IMR-90 (cell line): ENCODE results near the gene RAB30. TPM values are rescaled to one million over a fixed set of nuclear protein-coding genes. Genes with fewer than 3 reads are reported as not detected.

ENCODE experiments used
- ATAC-seq: fragments of 200-7000 bp; cut with Tn5 transposase; 2 replicates; pipeline ENCODE4 v1.9.1; 2020; ENCODE audit warnings: low read depth, mild to moderate bottlenecking, moderate library complexity
- BruUV-seq: library from RNA; stranded (reverse); fragments of 400-500 nt; replicated peaks from 2 replicates; lab custom pipeline; 2021; lab: Mats Ljungman, UMichigan
- CTCF ChIA-PET: fragments of 300-600 bp; formaldehyde crosslinking; extraction: SDS; loops from one replicate; lab custom pipeline; 2021; ENCODE audit warnings: antibody characterized with exemption; lab: Yijun Ruan, JAX
- POLR2A ChIA-PET: fragments of 300-600 bp; sonication (Branson Sonifier 250); formaldehyde crosslinking; loops from one replicate; lab custom pipeline; 2022; ENCODE audit warnings: antibody characterized with exemption; ENCODE audit not compliant: unreplicated experiment; lab: Charles Lee
- DNase-seq: peaks from one replicate; pipeline ENCODE4 v3.0.0; 2013
- H2AFZ ChIP-seq: replicated peaks from 2 replicates; pipeline ENCODE3; 2013; ENCODE audit warnings: low read length, mild to moderate bottlenecking; ENCODE audit not compliant: poor library complexity
- H2AK5ac ChIP-seq: 2 replicates; pipeline ENCODE4 v1.6.1; 2013; ENCODE audit warnings: low read depth, low read length, inconsistent platforms
- H2AK9ac ChIP-seq: replicated peaks from 2 replicates; pipeline ENCODE3; 2013; ENCODE audit warnings: mild to moderate bottlenecking, low read depth, low read length, moderate library complexity; ENCODE audit not compliant: poor library complexity
- H2BK120ac ChIP-seq: 2 replicates; pipeline ENCODE4 v1.6.1; 2013; ENCODE audit warnings: low read depth, low read length, inconsistent platforms
- H2BK15ac ChIP-seq: 3 replicates; pipeline ENCODE4 v1.6.1; 2013; ENCODE audit warnings: low read depth, low read length, inconsistent platforms
- H2BK20ac ChIP-seq: 2 replicates; pipeline ENCODE4 v1.6.1; 2013; ENCODE audit warnings: low read depth, mild to moderate bottlenecking, inconsistent platforms, low read length, moderate library complexity
- H2BK5ac ChIP-seq: 2 replicates; pipeline ENCODE4 v1.6.1; 2013; ENCODE audit warnings: mild to moderate bottlenecking, low read depth, low read length, inconsistent platforms; ENCODE audit not compliant: poor library complexity, severe bottlenecking
- H3K14ac ChIP-seq: replicated peaks from 2 replicates; pipeline ENCODE4 v1.6.1; 2013; ENCODE audit warnings: low read depth, low read length, inconsistent platforms
- H3K18ac ChIP-seq: 2 replicates; pipeline ENCODE4 v1.6.1; 2013; ENCODE audit warnings: low read depth, low read length, control low read depth
- H3K23ac ChIP-seq: 2 replicates; pipeline ENCODE4 v1.6.1; 2013; ENCODE audit warnings: low read depth, low read length, inconsistent platforms
- H3K27ac ChIP-seq: 2 replicates; pipeline ENCODE4 v1.5.1; 2013; ENCODE audit warnings: mild to moderate bottlenecking, control low read depth, low read length; ENCODE audit not compliant: insufficient read depth
- H3K27me3 ChIP-seq: 2 replicates; pipeline ENCODE4 v1.6.1; 2013; ENCODE audit warnings: low read length; ENCODE audit not compliant: control insufficient read depth, insufficient read depth
- H3K36me3 ChIP-seq: 2 replicates; pipeline ENCODE4 v1.6.1; 2013; ENCODE audit warnings: low read length, mixed read lengths; ENCODE audit not compliant: control insufficient read depth, insufficient read depth
- H3K4ac ChIP-seq: 2 replicates; pipeline ENCODE4 v1.6.1; 2013; ENCODE audit warnings: low read depth, low read length, inconsistent platforms
- H3K4me1 ChIP-seq: 2 replicates; pipeline ENCODE4 v1.6.1; 2013; ENCODE audit warnings: low read length, mixed read lengths; ENCODE audit not compliant: control insufficient read depth, insufficient read depth
- H3K4me2 ChIP-seq: 2 replicates; pipeline ENCODE4 v1.6.1; 2013; ENCODE audit warnings: low read depth, mild to moderate bottlenecking, control low read depth, low read length, moderate library complexity
- H3K4me3 ChIP-seq: 2 replicates; pipeline ENCODE4 v1.5.1; 2013; ENCODE audit warnings: low read depth, mild to moderate bottlenecking, control low read depth, low read length, moderate library complexity; ENCODE audit not compliant: insufficient read depth
- H3K56ac ChIP-seq: 2 replicates; pipeline ENCODE4 v1.6.1; 2013; ENCODE audit warnings: low read length, inconsistent platforms; ENCODE audit not compliant: insufficient read depth; ENCODE audit errors: extremely low read depth
- H3K79me1 ChIP-seq, 2 experiments: 2 replicates each; pipeline ENCODE4 v1.6.1; 2013; ENCODE audit warnings: low read length in 2 of 2, inconsistent platforms in 1 of 2, low read depth in 1 of 2
- H3K9ac ChIP-seq: 2 replicates; pipeline ENCODE4 v1.6.1; 2013; ENCODE audit warnings: low read depth, low read length, control low read depth
- H3K9me1 ChIP-seq: 2 replicates; pipeline ENCODE4 v1.6.1; 2013; ENCODE audit warnings: low read length, inconsistent platforms; ENCODE audit not compliant: insufficient read depth
- H3K9me3 ChIP-seq: 2 replicates; pipeline ENCODE4 v1.6.1; 2013; ENCODE audit warnings: low read length; ENCODE audit not compliant: control insufficient read depth, insufficient read depth
- H4K20me1 ChIP-seq: 2 replicates; pipeline ENCODE4 v1.6.1; 2013; ENCODE audit warnings: low read length, inconsistent platforms; ENCODE audit not compliant: insufficient read depth
- H4K5ac ChIP-seq: 2 replicates; pipeline ENCODE4 v1.6.1; 2013; ENCODE audit warnings: mild to moderate bottlenecking, low read depth, low read length, control low read depth
- H4K8ac ChIP-seq, 2 experiments: 2 replicates each; pipeline ENCODE4 v1.6.1; 2013; ENCODE audit warnings: low read depth in 2 of 2, low read length in 2 of 2, control low read depth in 1 of 2, inconsistent platforms in 1 of 2
- H4K91ac ChIP-seq: 2 replicates; pipeline ENCODE4 v1.6.1; 2013; ENCODE audit warnings: low read depth, low read length, inconsistent platforms; ENCODE audit not compliant: insufficient read depth
- CHD1 ChIP-seq: IDR thresholded peaks from 2 replicates; pipeline ENCODE4 v1.6.1; 2012; ENCODE audit warnings: low read depth, low read length, improper control_type of control experiment
- WGBS, 2 experiments: methylation state at CpG; one replicate each; pipeline versions ENCODE4 v1.1.5 to v1.1.7; 2013; ENCODE audit warnings: missing lambda C conversion rate in 2 of 2; ENCODE audit not compliant: insufficient read length in 1 of 2; ENCODE audit errors: extremely low coverage in 2 of 2; 5-methylcytosine and 5-hydroxymethylcytosine counted together
- dilution Hi-C: fragments of 300-500 bp; cut with HindIII; formaldehyde crosslinking; loops from one replicate; pipeline ENCODE4 v1.14.3; 2018; ENCODE audit warnings: low sequenced_read_pairs; ENCODE audit not compliant: unreplicated experiment
- in situ Hi-C: fragments of 300-500 bp; cut with MboI; formaldehyde crosslinking; loops from 3 replicates; pipeline ENCODE4 v1.14.3; 2019; ENCODE audit warnings: low sequenced_read_pairs, inconsistent platforms, mixed read lengths
- intact Hi-C: fragments of 100-400 bp; cut with micrococcal nuclease; formaldehyde crosslinking; loops from 2 replicates; pipeline ENCODE4 v1.10.0; 2022
- polyA plus RNA-seq, 3 experiments: library from polyadenylated mRNA; depleted of rRNA; stranded (reverse); fragments of >200 nt; gene quantifications; 2 replicates each; pipeline ENCODE4 v1.2.3, GENCODE V29; 2012; ENCODE audit warnings: low replicate concordance in 1 of 3
- total RNA-seq: library from RNA; depleted of rRNA; stranded (reverse); fragments of >200 nt; gene quantifications from 2 replicates; pipeline ENCODE4 v1.2.3, GENCODE V29; 2012

The RAB30 gene
- total and polyA plus RNA-seq, 2 of the 4 experiments (the other 2 are of a cell fraction): 7.2 to 25.6 TPM

- Histone ChIP-seq H3K4me1 (peaks cover 6% of the 10 kb centered on the region; the same call in 1 of the 2 replicates), H3K9me1 (peaks cover 8% of the 10 kb centered on the region), H2AFZ (no peak overlapping the region), H3K4ac (no peak overlapping the region), H4K20me1 (peaks cover 13% of the 10 kb centered on the region; the same call in 1 of the 2 replicates), H2BK15ac (no peak overlapping the region), H3K27ac (no peak overlapping the region), H2BK20ac (no peak overlapping the region), H3K9ac (no peak overlapping the region), H3K18ac (no peak overlapping the region), H4K5ac (no peak overlapping the region), H4K91ac (no peak overlapping the region), H3K23ac (no peak overlapping the region), H3K14ac (no peak overlapping the region), H2BK120ac (no peak overlapping the region), H2AK5ac (no peak overlapping the region), H3K4me3 (no peak overlapping the region), H3K79me1 (peaks cover 30 to 31% of the 10 kb centered on the region in 2 experiments), H3K56ac (no peak overlapping the region), H3K9me3 (no peaks in the 10 kb centered on the region), H3K36me3 (no peaks in the 10 kb centered on the region), H2BK5ac (no peak overlapping the region), H2AK9ac (no peak overlapping the region), H4K8ac (no peak overlapping the region), H3K4me2 (no peak overlapping the region), H3K27me3 (no peaks in the 10 kb centered on the region)
- 88% methylated on average over 5 of the region's 5 CpGs; no CpG with 5 or more reads in 1 of the 2 experiments for WGBS, 2 experiments
- intact Hi-C loops (no loop called here), dilution Hi-C loops (no loop called here), in situ Hi-C loops (no loop called here)
- ChIA-PET CTCF (no interaction called here), POLR2A (no interaction called here)
- ATAC-seq (no peak), DNase-seq (no peak)
- no TSS peak for BruUV-seq
- no peak for TF ChIP-seq CHD1
These were observed 35.0 kb downstream of the RAB30 start for GRCh38 chr11:83036701-83037100.
